MG63 (cell line): ENCODE data around the gene KCND1. TPM values are rescaled to one million over a fixed set of nuclear protein-coding genes. Genes with fewer than 3 reads are reported as not detected.

Experiments
- DNase-seq: peaks from one replicate; pipeline ENCODE4 v3.0.0-alpha.2; 2020
- H3K27me3 ChIP-seq: fragments of 250-450 bp; sonication (Bioruptor Pico); 2 replicates; pipeline ENCODE4 v1.5.1; 2020; ENCODE audit warnings: mild to moderate bottlenecking, moderate library complexity
- H3K36me3 ChIP-seq: fragments of 250-450 bp; sonication (Bioruptor Pico); 2 replicates; pipeline ENCODE4 v1.5.1; 2020; ENCODE audit warnings: mild to moderate bottlenecking, moderate library complexity
- H3K4me3 ChIP-seq: fragments of 250-450 bp; sonication (Bioruptor Pico); 2 replicates; pipeline ENCODE4 v1.5.1; 2020; ENCODE audit warnings: mild to moderate bottlenecking, moderate library complexity
- H3K9me3 ChIP-seq: fragments of 250-450 bp; sonication (Bioruptor Pico); 2 replicates; pipeline ENCODE4 v1.5.1; 2020; ENCODE audit warnings: mild to moderate bottlenecking, moderate library complexity
- total RNA-seq: library from RNA; depleted of rRNA; stranded (reverse); fragments of >200 nt; shearing (Covaris generic); gene quantifications from 2 replicates; pipeline ENCODE4 v1.2.3, GENCODE V29; 2014; ENCODE audit warnings: low replicate concordance

Gene KCND1
- total RNA-seq, 1 experiment from 2014 or later, result 0.23 TPM

GRCh38 chrX:48927736-48928382 is 43.8 kb downstream of the KCND1 start:
- no peaks in the 10 kb centered on the region for H3K36me3 ChIP-seq
- H3K4me3 ChIP-seq, result no peak overlapping the region
- no peaks in the 10 kb centered on the region for H3K27me3 ChIP-seq
- no peaks in the 10 kb centered on the region for H3K9me3 ChIP-seq
- DNase-seq, result no peak

- no peaks in the 10 kb centered on the region for H3K27me3 ChIP-seq
- H3K36me3 ChIP-seq, result no peaks in the 10 kb centered on the region
- no peak overlapping the region for H3K4me3 ChIP-seq
- no peak for DNase-seq
- no peaks in the 10 kb centered on the region for H3K9me3 ChIP-seq
Measured at GRCh38 chrX:48927123-48927522, 44.5 kb downstream of the KCND1 start.

- no peak overlapping the region for H3K4me3 ChIP-seq
- H3K27me3 ChIP-seq, result no peaks in the 10 kb centered on the region
- no peak for DNase-seq
- H3K36me3 ChIP-seq, result no peaks in the 10 kb centered on the region
- no peaks in the 10 kb centered on the region for H3K9me3 ChIP-seq
Measured at GRCh38 chrX:48924270-48924669, 47.4 kb downstream of the KCND1 start.

GRCh38 chrX:48923771-48924170 is 47.9 kb downstream of the KCND1 start:
- Histone ChIP-seq H3K9me3 (no peaks in the 10 kb centered on the region), H3K27me3 (no peaks in the 10 kb centered on the region), H3K36me3 (no peaks in the 10 kb centered on the region), H3K4me3 (no peak overlapping the region)
- no peak for DNase-seq

GRCh38 chrX:48920718-48921104 is 50.9 kb downstream of the KCND1 start:
- no peaks in the 10 kb centered on the region for H3K9me3 ChIP-seq
- no peak for DNase-seq

GRCh38 chrX:48919947-48920717 is 51.5 kb downstream of the KCND1 start:
- Histone ChIP-seq H3K36me3 (no peaks in the 10 kb centered on the region), H3K27me3 (no peaks in the 10 kb centered on the region), H3K9me3 (no peaks in the 10 kb centered on the region), H3K4me3 (no peak overlapping the region)
- DNase-seq, result no peak

More at GRCh38 chrX:48920718-48921104, 50.9 kb downstream of the KCND1 start:
- Histone ChIP-seq H3K4me3 (no peak overlapping the region), H3K36me3 (no peaks in the 10 kb centered on the region), H3K27me3 (no peaks in the 10 kb centered on the region)

GRCh38 chrX:48919360-48919841 is 52.2 kb downstream of the KCND1 start:
- no peak overlapping the region for H3K4me3 ChIP-seq
- no peaks in the 10 kb centered on the region for H3K36me3 ChIP-seq
- DNase-seq, result no peak

GRCh38 chrX:48918643-48919340 is 52.9 kb downstream of the KCND1 start, which contains the start of gene PIM2:
PIM2 (minus strand) TSS chrX:48919024; CDS start chrX:48918834, 190 bp downstream.
- H3K9me3 ChIP-seq, result no peaks in the 10 kb centered on the region
- H3K27me3 ChIP-seq, result no peaks in the 10 kb centered on the region
- peak; percentile 69 for DNase-seq
- no peaks in the 10 kb centered on the region for H3K36me3 ChIP-seq
- peak within 1 kb of the TSS; percentile 40 for H3K4me3 ChIP-seq

More at GRCh38 chrX:48919360-48919841, 52.2 kb downstream of the KCND1 start:
- no peaks in the 10 kb centered on the region for H3K9me3 ChIP-seq
- H3K27me3 ChIP-seq, result no peaks in the 10 kb centered on the region

GRCh38 chrX:48918301-48918642 is 53.4 kb downstream of the KCND1 start:
- Histone ChIP-seq H3K9me3 (no peaks in the 10 kb centered on the region), H3K36me3 (no peaks in the 10 kb centered on the region), H3K27me3 (no peaks in the 10 kb centered on the region), H3K4me3 (peak overlapping the region; percentile 40)
- DNase-seq, result no peak

- Histone ChIP-seq H3K36me3 (no peaks in the 10 kb centered on the region), H3K9me3 (no peaks in the 10 kb centered on the region), H3K4me3 (no peak overlapping the region), H3K27me3 (no peaks in the 10 kb centered on the region)
- DNase-seq, result peak; percentile 72
Measured at GRCh38 chrX:48917139-48918001, 54.3 kb downstream of the KCND1 start.

- H3K27me3 ChIP-seq, result no peaks in the 10 kb centered on the region
- H3K4me3 ChIP-seq, result no peak overlapping the region
- no peaks in the 10 kb centered on the region for H3K9me3 ChIP-seq
- DNase-seq, result no peak
- H3K36me3 ChIP-seq, result no peaks in the 10 kb centered on the region
Measured at GRCh38 chrX:48914593-48915493, 56.8 kb downstream of the KCND1 start.

GRCh38 chrX:48913605-48914366 is 57.9 kb downstream of the KCND1 start:
- Histone ChIP-seq H3K9me3 (no peaks in the 10 kb centered on the region), H3K4me3 (no peak overlapping the region)
- DNase-seq, result no peak

GRCh38 chrX:48911412-48912182 is 60.0 kb downstream of the KCND1 start, which contains the start of gene SLC35A2:
SLC35A2 (minus strand) TSS chrX:48911646; CDS start chrX:48911636, 10 bp downstream.
- Histone ChIP-seq H3K4me3 (peak within 1 kb of the TSS; percentile 77), H3K36me3 (peaks cover 4% of the 10 kb centered on the region), H3K27me3 (no peaks in the 10 kb centered on the region), H3K9me3 (no peaks in the 10 kb centered on the region)
- DNase-seq, result peak; percentile 73

More at GRCh38 chrX:48913605-48914366, 57.9 kb downstream of the KCND1 start:
- H3K36me3 ChIP-seq, result peaks cover under 1% of the 10 kb centered on the region; the same call in 1 of the 2 replicates
- no peaks in the 10 kb centered on the region for H3K27me3 ChIP-seq
